H9 (cell line): ENCODE results near the gene PREX1. TPM values are rescaled to one million over a fixed set of nuclear protein-coding genes. Genes with fewer than 3 reads are reported as not detected.

Source experiments
- DNase-seq: peaks from one replicate; pipeline ENCODE4 v3.0.0-alpha.2; 2017
- H2AFZ ChIP-seq: one replicate; pipeline ENCODE4 v1.6.1; 2013; ENCODE audit warnings: mild to moderate bottlenecking, low read length, control low read depth, moderate library complexity
- H2AK5ac ChIP-seq: 2 replicates; pipeline ENCODE4 v1.6.1; 2013; ENCODE audit warnings: low read length, control low read depth, mixed read lengths; ENCODE audit not compliant: insufficient read length
- H2BK120ac ChIP-seq: one replicate; pipeline ENCODE4 v1.6.1; 2013; ENCODE audit warnings: low read depth, mild to moderate bottlenecking, low read length, control low read depth, inconsistent platforms; ENCODE audit not compliant: poor library complexity, severe bottlenecking
- H2BK12ac ChIP-seq: 2 replicates; pipeline ENCODE4 v1.6.1; 2013; ENCODE audit warnings: low read length, control low read depth, mixed read lengths, low read depth; ENCODE audit not compliant: insufficient read length
- H2BK15ac ChIP-seq: 2 replicates; pipeline ENCODE4 v1.6.1; 2013; ENCODE audit warnings: low read depth, low read length, control low read depth
- H2BK20ac ChIP-seq: one replicate; pipeline ENCODE4 v1.6.1; 2013; ENCODE audit warnings: low read depth, mild to moderate bottlenecking, low read length, control low read depth, inconsistent platforms; ENCODE audit not compliant: poor library complexity, severe bottlenecking
- H2BK5ac ChIP-seq: 2 replicates; pipeline ENCODE4 v1.6.1; 2013; ENCODE audit warnings: low read length, control low read depth, mixed read lengths; ENCODE audit not compliant: insufficient read length
- H3K14ac ChIP-seq: 2 replicates; pipeline ENCODE4 v1.6.1; 2013; ENCODE audit warnings: low read length, control low read depth; ENCODE audit not compliant: insufficient read depth
- H3K18ac ChIP-seq: 2 replicates; pipeline ENCODE4 v1.6.1; 2013; ENCODE audit warnings: low read depth, mild to moderate bottlenecking, mixed read lengths, low read length, control low read depth; ENCODE audit not compliant: insufficient read length
- H3K23ac ChIP-seq: 2 replicates; pipeline ENCODE4 v1.6.1; 2013; ENCODE audit warnings: low read length, control low read depth, mixed read lengths, low read depth; ENCODE audit not compliant: insufficient read length
- H3K23me2 ChIP-seq: 2 replicates; pipeline ENCODE4 v1.6.1; 2013; ENCODE audit warnings: low read depth, mild to moderate bottlenecking, mixed read lengths, low read length, control low read depth; ENCODE audit not compliant: insufficient read length, poor library complexity, severe bottlenecking
- H3K27ac ChIP-seq: 2 replicates; pipeline ENCODE4 v1.5.1; 2013; ENCODE audit warnings: low read length, control low read depth, mixed read lengths, low read depth; ENCODE audit not compliant: insufficient read length
- H3K27me3 ChIP-seq: 2 replicates; pipeline ENCODE4 v1.6.1; 2013; ENCODE audit warnings: low read length, control low read depth, inconsistent platforms; ENCODE audit not compliant: insufficient read depth
- H3K4ac ChIP-seq: 2 replicates; pipeline ENCODE4 v1.6.1; 2013; ENCODE audit warnings: low read depth, mild to moderate bottlenecking, control low read depth, inconsistent platforms, low read length, moderate library complexity
- H3K4me1 ChIP-seq: 2 replicates; pipeline ENCODE4 v1.6.1; 2013; ENCODE audit warnings: low read length, control low read depth, inconsistent platforms; ENCODE audit not compliant: insufficient read depth
- H3K4me2 ChIP-seq: 2 replicates; pipeline ENCODE4 v1.6.1; 2013; ENCODE audit warnings: low read length, control low read depth, mixed read lengths; ENCODE audit not compliant: insufficient read length, insufficient read depth
- H3K56ac ChIP-seq: 2 replicates; pipeline ENCODE4 v1.6.1; 2013; ENCODE audit warnings: low read depth, mild to moderate bottlenecking, mixed read lengths, low read length, control low read depth; ENCODE audit not compliant: insufficient read length
- H3K79me1 ChIP-seq: 2 replicates; pipeline ENCODE4 v1.6.1; 2013; ENCODE audit warnings: low read depth, mild to moderate bottlenecking, moderate library complexity, low read length, control low read depth, inconsistent platforms; ENCODE audit not compliant: insufficient read depth, poor library complexity, severe bottlenecking
- H3K79me2 ChIP-seq: 2 replicates; pipeline ENCODE4 v1.6.1; 2013; ENCODE audit warnings: low read length, control low read depth, inconsistent platforms; ENCODE audit not compliant: insufficient read depth
- H3K9ac ChIP-seq: 2 replicates; pipeline ENCODE4 v1.6.1; 2013; ENCODE audit warnings: low read length, control low read depth, mixed read lengths; ENCODE audit not compliant: insufficient read length; ENCODE audit errors: extremely low read depth
- H3K9me3 ChIP-seq: one replicate; pipeline ENCODE4 v1.6.1; 2013; ENCODE audit warnings: low read depth, low read length, inconsistent platforms; ENCODE audit not compliant: control insufficient read depth
- H3T11ph ChIP-seq: one replicate; pipeline ENCODE4 v1.6.1; 2013; ENCODE audit warnings: mild to moderate bottlenecking, low read length, control low read depth, inconsistent platforms
- H4K20me1 ChIP-seq: one replicate; pipeline ENCODE4 v1.6.1; 2013; ENCODE audit not compliant: control insufficient read depth, insufficient read length, insufficient read depth
- H4K5ac ChIP-seq: 2 replicates; pipeline ENCODE4 v1.6.1; 2013; ENCODE audit warnings: low read depth, mild to moderate bottlenecking, mixed read lengths, low read length, control low read depth; ENCODE audit not compliant: insufficient read length
- H4K8ac ChIP-seq: replicated peaks from 2 replicates; pipeline ENCODE4 v1.6.1; 2013; ENCODE audit warnings: low read length, control low read depth, mixed read lengths, low read depth; ENCODE audit not compliant: insufficient read length
- H4K91ac ChIP-seq: 2 replicates; pipeline ENCODE4 v1.6.1; 2013; ENCODE audit warnings: low read depth, mild to moderate bottlenecking, moderate library complexity, mixed read lengths, low read length, control low read depth; ENCODE audit not compliant: insufficient read length
- H3K27ac Mint-ChIP-seq, 3 experiments: 2 replicates in 2 of 3; 3 replicates in 1 of 3; pipeline ENCODE4 v1.8.0; 2020 to 2021; ENCODE audit warnings: mixed read lengths in 3 of 3, mild to moderate bottlenecking in 1 of 3, moderate library complexity in 1 of 3
- H3K27me3 Mint-ChIP-seq: 2 replicates; pipeline ENCODE4 v1.8.0; 2021; ENCODE audit warnings: low read depth, mild to moderate bottlenecking, moderate library complexity, mixed read lengths
- H3K36me3 Mint-ChIP-seq, 3 experiments: 2 replicates in 2 of 3; 3 replicates in 1 of 3; pipeline ENCODE4 v1.8.0; 2020 to 2021; ENCODE audit warnings: low read depth in 3 of 3, mixed read lengths in 3 of 3; ENCODE audit not compliant: insufficient read depth in 1 of 3
- H3K4me1 Mint-ChIP-seq, 2 experiments: 2 replicates each; pipeline ENCODE4 v1.8.0; 2020; ENCODE audit warnings: mixed read lengths in 2 of 2
- H3K4me3 Mint-ChIP-seq, 2 experiments: 2 replicates in 1 of 2; 3 replicates in 1 of 2; pipeline ENCODE4 v1.8.0; 2020 to 2021; ENCODE audit warnings: mild to moderate bottlenecking in 2 of 2, mixed read lengths in 2 of 2, moderate library complexity in 1 of 2
- H3K9me3 Mint-ChIP-seq, 2 experiments: 2 replicates in 1 of 2; 3 replicates in 1 of 2; pipeline ENCODE4 v1.8.0; 2020; ENCODE audit warnings: mild to moderate bottlenecking in 2 of 2, mixed read lengths in 2 of 2, moderate library complexity in 1 of 2
- CTCF ChIP-seq: fragments of 200-600 bp; sonication (generic); conservative IDR thresholded peaks from 3 replicates; pipeline ENCODE4 v1.8.0; 2021; ENCODE audit warnings: antibody characterized with exemption, mild to moderate bottlenecking
- WGBS: extraction: QIAGEN DNeasy Blood & Tissue Kit; methylation state at CpG from one replicate; pipeline ENCODE4 v1.1.7; 2013; ENCODE audit warnings: missing lambda C conversion rate, low lambda C conversion rate, mixed read lengths; ENCODE audit not compliant: insufficient read length; ENCODE audit errors: extremely low coverage; 5-methylcytosine and 5-hydroxymethylcytosine counted together
- total RNA-seq: library from RNA; stranded (reverse); gene quantifications from 2 replicates; pipeline ENCODE4 v1.2.1, GENCODE V29; 2021

PREX1 gene
- total RNA-seq, 1 experiment from 2014 or later: 6.6 TPM

- H3K9me3 ChIP-seq: no peaks in the 10 kb centered on the region
- no peaks in the 10 kb centered on the region for H3K27me3 ChIP-seq
- no peaks in the 10 kb centered on the region for H3K4me1 ChIP-seq
- H2AFZ ChIP-seq: no peak overlapping the region
- no peak overlapping the region for H3K23ac ChIP-seq
- Mint-ChIP-seq H3K27ac (no peak overlapping the region), H3K36me3 (peaks cover 0 to 8% (median 0%) of the 10 kb centered on the region in 3 experiments; a peak in 2 of 7 replicates), H3K4me3 (no peak overlapping the region), H3K27me3 (no peaks in the 10 kb centered on the region; the same call in 1 of the 2 replicates), H3K9me3 (no peaks in the 10 kb centered on the region), H3K4me1 (peaks cover 15 to 28% of the 10 kb centered on the region in 2 experiments)
- no peak overlapping the region for H3K4me2 ChIP-seq
- no peak overlapping the region for H3K18ac ChIP-seq
- H3K14ac ChIP-seq: no peak overlapping the region
- H4K20me1 ChIP-seq: no peaks in the 10 kb centered on the region
- no peak overlapping the region for H3K9ac ChIP-seq
- H2AK5ac ChIP-seq: no peak overlapping the region
- H2BK12ac ChIP-seq: no peak overlapping the region
- no peak overlapping the region for H2BK15ac ChIP-seq
- no peak overlapping the region for H2BK120ac ChIP-seq
- no peak for TF ChIP-seq CTCF
- no peak overlapping the region for H3K4ac ChIP-seq
- no CpG with 5 or more reads among the region's 6 CpGs for WGBS
- H3K27ac ChIP-seq: no peak overlapping the region
- no peaks in the 10 kb centered on the region for H3K79me1 ChIP-seq
- H4K91ac ChIP-seq: no peak overlapping the region
- H4K5ac ChIP-seq: no peak overlapping the region
- H3K56ac ChIP-seq: no peak overlapping the region
- H4K8ac ChIP-seq: no peak overlapping the region
- H3T11ph ChIP-seq: no peak overlapping the region
- no peaks in the 10 kb centered on the region for H3K23me2 ChIP-seq
- no peak for DNase-seq
- H2BK5ac ChIP-seq: no peak overlapping the region
- H2BK20ac ChIP-seq: no peak overlapping the region
- no peaks in the 10 kb centered on the region for H3K79me2 ChIP-seq
These were observed 100.6 kb downstream of the PREX1 start for GRCh38 chr20:48727226-48727625.
